OCI-LY7 (cell line): Measurements from ENCODE around the gene TTC9B. TPM values are rescaled to one million over a fixed set of nuclear protein-coding genes. Genes with fewer than 3 reads are reported as not detected.

Experiments used
- BruUV-seq: library from RNA; stranded (reverse); fragments of 400-500 nt; replicated peaks from 2 replicates; lab custom pipeline; 2021; lab: Mats Ljungman, UMichigan
- CTCF ChIA-PET: fragments of 300-600 bp; sonication (Branson Sonifier 250); formaldehyde crosslinking; loops from one replicate; lab custom pipeline; 2022; ENCODE audit warnings: antibody characterized with exemption; ENCODE audit not compliant: unreplicated experiment; lab: Charles Lee
- POLR2A ChIA-PET: fragments of 300-600 bp; sonication (Branson Sonifier 250); formaldehyde crosslinking; loops from one replicate; lab custom pipeline; 2022; ENCODE audit warnings: antibody characterized with exemption; lab: Charles Lee
- DNase-seq: peaks from one replicate; pipeline ENCODE4 v3.0.0-alpha.2; 2015; ENCODE audit warnings: low spot score
- H2AFZ ChIP-seq: fragments of 200-600 bp; sonication (generic), shearing (Covaris generic); 2 replicates; pipeline ENCODE4 v1.6.1; 2014; ENCODE audit warnings: mild to moderate bottlenecking, antibody characterized with exemption, low read length, moderate library complexity
- H3K27ac ChIP-seq: fragments of 200-600 bp; sonication (generic); 2 replicates; pipeline ENCODE4 v1.5.1; 2014; ENCODE audit warnings: mixed run types, low read depth, mild to moderate bottlenecking, moderate library complexity, low read length, inconsistent platforms; ENCODE audit not compliant: poor library complexity, severe bottlenecking
- H3K36me3 ChIP-seq: fragments of 200-600 bp; sonication (generic); 2 replicates; pipeline ENCODE4 v1.6.1; 2014; ENCODE audit warnings: mild to moderate bottlenecking, antibody characterized with exemption, low read length, moderate library complexity, mixed read lengths; ENCODE audit not compliant: insufficient read depth
- H3K4me1 ChIP-seq: fragments of 200-600 bp; sonication (generic); 2 replicates; pipeline ENCODE4 v1.5.1; 2014; ENCODE audit warnings: mild to moderate bottlenecking, low read length; ENCODE audit not compliant: insufficient read depth, poor library complexity, severe bottlenecking
- H3K4me2 ChIP-seq: fragments of 200-600 bp; sonication (generic); 2 replicates; pipeline ENCODE4 v1.6.1; 2014; ENCODE audit warnings: mild to moderate bottlenecking, low read length
- H3K4me3 ChIP-seq: fragments of 200-600 bp; sonication (generic); 2 replicates; pipeline ENCODE4 v1.5.1; 2014; ENCODE audit warnings: mild to moderate bottlenecking, low read depth, low read length; ENCODE audit not compliant: poor library complexity, severe bottlenecking
- H3K79me2 ChIP-seq: fragments of 200-600 bp; sonication (generic); 2 replicates; pipeline ENCODE4 v1.6.1; 2016; ENCODE audit warnings: low read depth, mild to moderate bottlenecking, low read length, moderate library complexity, mixed read lengths; ENCODE audit not compliant: insufficient read depth
- H3K9me2 ChIP-seq: fragments of 200-600 bp; sonication (generic); 2 replicates; pipeline ENCODE4 v1.6.1; 2016; ENCODE audit warnings: mild to moderate bottlenecking, low read length, mixed read lengths; ENCODE audit not compliant: insufficient read depth
- H3K9me3 ChIP-seq: fragments of 200-600 bp; sonication (generic); 2 replicates; pipeline ENCODE4 v1.6.1; 2014; ENCODE audit warnings: mild to moderate bottlenecking, mixed run types, low read length, mixed read lengths
- H4K20me1 ChIP-seq: fragments of 200-600 bp; sonication (generic); 2 replicates; pipeline ENCODE4 v1.6.1; 2014; ENCODE audit warnings: mild to moderate bottlenecking, antibody characterized with exemption, low read length, moderate library complexity, mixed read lengths; ENCODE audit not compliant: insufficient read depth
- CTCF ChIP-seq: fragments of 200-600 bp; sonication (generic); conservative IDR thresholded peaks from 2 replicates; pipeline ENCODE4 v1.5.1; 2014; ENCODE audit warnings: mild to moderate bottlenecking, antibody characterized with exemption, low read length, moderate library complexity, mixed read lengths
- EZH2phosphoT487 ChIP-seq: fragments of 200-600 bp; sonication (generic); IDR thresholded peaks from 2 replicates; pipeline ENCODE4 v1.6.1; 2018; ENCODE audit warnings: low read depth, borderline replicate concordance, mild to moderate bottlenecking, mixed run types, antibody characterized with exemption, low read length, moderate library complexity, mixed read lengths
- intact Hi-C: fragments of 100-400 bp; cut with micrococcal nuclease; formaldehyde crosslinking; loops from one replicate; pipeline ENCODE4 v1.10.0; 2022; ENCODE audit not compliant: unreplicated experiment
- total RNA-seq, 2 experiments: library from RNA; depleted of rRNA in 1 of 2; stranded (reverse); fragments of >200 nt in 1 of 2; shearing (Covaris generic) in 1 of 2; gene quantifications; 2 replicates each; pipeline ENCODE4 v1.2.3, GENCODE V29; 2014 to 2022

TTC9B gene
- total RNA-seq, 2 experiments from 2014 or later: not detected

- Histone ChIP-seq H3K36me3 (no peaks in the 10 kb centered on the region; the same call in 1 of the 2 replicates), H3K27ac (no peak overlapping the region), H3K79me2 (no peaks in the 10 kb centered on the region), H4K20me1 (no peaks in the 10 kb centered on the region), H3K9me3 (no peaks in the 10 kb centered on the region), H3K4me2 (no peak overlapping the region), H3K4me1 (no peaks in the 10 kb centered on the region), H2AFZ (no peak overlapping the region), H3K9me2 (no peaks in the 10 kb centered on the region), H3K4me3 (no peak overlapping the region)
- intact Hi-C loops: no loop called here
- CTCF ChIA-PET: no interaction called here
- POLR2A ChIA-PET: interaction anchor here (0.7 kb wide), 1 partner anchor 20 kb away, joined by 3 read pairs; no protein-coding TSS in a partner anchor
- TF ChIP-seq CTCF (no peak), EZH2phosphoT487 (no peak)
- no TSS peak for BruUV-seq
- no peak for DNase-seq
Measured at GRCh38 chr19:40210889-40211288, 7.3 kb downstream of the TTC9B start.

GRCh38 chr19:40208602-40209001, 9.6 kb downstream of the TTC9B start:
- POLR2A ChIA-PET: no interaction called here
- no peaks in the 10 kb centered on the region for H3K79me2 ChIP-seq
- no peak for TF ChIP-seq CTCF
- no peak for TF ChIP-seq EZH2phosphoT487
- no peak overlapping the region for H3K27ac ChIP-seq
- H3K9me2 ChIP-seq: no peaks in the 10 kb centered on the region
- BruUV-seq: no TSS peak
- intact Hi-C loops: no loop called here
- H3K4me2 ChIP-seq: no peak overlapping the region
- H3K4me1 ChIP-seq: no peaks in the 10 kb centered on the region
- no peak for DNase-seq
- no peaks in the 10 kb centered on the region for H3K9me3 ChIP-seq
- H4K20me1 ChIP-seq: no peaks in the 10 kb centered on the region
- H3K36me3 ChIP-seq: no peaks in the 10 kb centered on the region; the same call in 1 of the 2 replicates
- CTCF ChIA-PET: no interaction called here
- no peak overlapping the region for H2AFZ ChIP-seq
- H3K4me3 ChIP-seq: no peak overlapping the region

DNA sequence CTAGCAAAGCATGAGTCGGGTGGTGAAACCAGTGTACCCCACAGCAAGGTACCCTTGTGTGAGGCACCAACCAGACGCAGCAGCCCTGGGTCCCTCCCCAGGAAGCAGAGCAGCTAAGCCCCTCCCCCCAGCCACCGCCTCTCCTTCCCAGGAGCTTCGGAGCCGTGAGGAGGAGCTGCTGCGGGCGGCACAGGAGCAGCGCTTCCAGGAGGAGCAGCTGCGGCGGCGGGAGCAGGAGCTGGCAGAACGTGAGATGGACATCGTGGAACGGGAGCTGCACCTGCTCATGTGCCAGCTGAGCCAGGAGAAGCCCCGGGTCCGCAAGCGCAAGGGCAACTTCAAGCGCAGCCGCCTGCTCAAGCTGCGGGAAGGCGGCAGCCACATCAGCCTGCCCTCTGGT, 12.4 kb downstream of the TTC9B start:
- Histone ChIP-seq H3K36me3 (no peaks in the 10 kb centered on the region; the same call in 1 of the 2 replicates), H3K79me2 (no peaks in the 10 kb centered on the region), H3K4me1 (no peaks in the 10 kb centered on the region), H3K9me3 (no peaks in the 10 kb centered on the region), H3K27ac (no peak overlapping the region), H2AFZ (no peak overlapping the region), H3K9me2 (no peaks in the 10 kb centered on the region), H4K20me1 (no peaks in the 10 kb centered on the region), H3K4me3 (no peak overlapping the region), H3K4me2 (no peak overlapping the region)
- intact Hi-C loops: no loop called here
- CTCF ChIA-PET: no interaction called here
- no peak for TF ChIP-seq EZH2phosphoT487
- TF ChIP-seq CTCF: no peak
- BruUV-seq: no TSS peak
- no peak for DNase-seq
- POLR2A ChIA-PET: no interaction called here
